HG02981 (cell line): ENCODE results near the gene RPL5.

ENCODE experiments used
- ATAC-seq: cut with Tn5 transposase; IDR thresholded peaks from one replicate; pipeline ENCODE4 v1.9.1; 2021; ENCODE audit warnings: mild to moderate bottlenecking, moderate library complexity; ENCODE audit not compliant: unreplicated experiment

Gene RPL5

DNA sequence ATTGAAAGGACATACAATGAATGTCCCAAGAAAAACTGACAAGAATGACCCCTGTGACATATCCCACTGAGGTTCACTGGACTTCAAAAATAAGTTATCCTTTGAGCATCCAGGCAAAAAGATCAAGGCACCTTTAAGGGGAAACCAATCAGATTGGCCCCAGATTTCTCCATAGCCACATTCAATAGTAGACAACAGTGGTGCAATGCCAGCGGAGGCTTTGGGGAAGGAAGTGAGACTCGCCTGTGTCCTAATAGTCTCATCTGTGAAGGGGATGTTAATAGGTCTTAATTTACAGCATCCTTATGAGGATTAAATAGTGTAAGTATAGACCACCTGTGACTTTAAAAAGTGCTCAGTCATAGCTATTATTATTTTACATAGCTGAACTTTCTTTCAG is 21.5 kb downstream of the RPL5 start:
- ATAC-seq = no peak

DNA sequence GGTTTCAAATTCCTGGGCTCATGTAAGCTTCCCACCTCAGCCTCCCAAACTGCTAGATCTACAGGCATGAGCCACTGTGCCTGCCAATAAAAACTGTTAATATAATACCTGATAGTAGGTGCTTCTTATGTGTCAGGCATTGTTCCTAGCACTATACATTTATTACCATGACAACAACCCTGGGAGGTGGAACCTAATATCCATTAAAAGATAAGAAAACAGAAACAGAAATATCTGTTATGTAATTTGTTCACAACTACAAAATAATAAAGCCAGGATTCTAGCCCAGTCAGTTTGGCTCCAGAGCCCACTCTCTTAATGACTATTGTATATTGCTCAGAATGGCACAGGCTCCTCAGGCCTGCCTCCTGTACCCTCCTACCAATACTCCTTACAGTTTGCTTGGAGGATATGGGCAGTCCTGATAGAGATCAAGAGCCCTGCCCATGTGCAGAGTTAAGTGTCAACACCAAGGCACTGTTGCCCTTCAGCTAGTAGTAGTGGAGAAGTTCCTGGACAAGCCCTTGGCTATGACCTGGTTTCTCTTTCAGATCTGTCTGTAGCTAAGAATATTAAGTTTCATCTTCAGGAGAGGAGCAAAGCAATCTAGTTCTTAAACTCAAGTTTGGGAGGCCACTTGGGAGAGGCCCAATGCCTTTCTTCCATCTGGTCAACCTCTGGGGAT is 22.4 kb downstream of the RPL5 start:
- ATAC-seq = no peak

DNA sequence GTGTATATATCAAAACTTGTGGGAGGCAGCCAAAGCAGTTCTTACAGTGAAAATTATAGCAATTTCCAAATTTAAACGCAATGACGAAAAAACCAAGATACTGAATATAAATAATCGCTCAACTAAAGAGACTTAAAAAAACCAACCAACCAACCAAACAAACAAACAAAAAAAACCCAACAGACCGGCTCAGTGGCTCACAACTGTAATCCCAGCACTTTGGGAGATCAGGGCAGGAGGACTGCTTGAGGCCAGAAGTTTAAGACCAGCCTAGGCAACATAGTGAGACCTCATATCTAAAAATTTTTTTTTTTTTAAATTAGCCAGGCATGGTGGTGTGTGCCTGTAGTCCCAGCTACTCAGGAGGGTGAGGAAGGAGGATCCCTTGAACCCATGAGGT is 23.4 kb downstream of the RPL5 start:
- ATAC-seq = no peak

DNA sequence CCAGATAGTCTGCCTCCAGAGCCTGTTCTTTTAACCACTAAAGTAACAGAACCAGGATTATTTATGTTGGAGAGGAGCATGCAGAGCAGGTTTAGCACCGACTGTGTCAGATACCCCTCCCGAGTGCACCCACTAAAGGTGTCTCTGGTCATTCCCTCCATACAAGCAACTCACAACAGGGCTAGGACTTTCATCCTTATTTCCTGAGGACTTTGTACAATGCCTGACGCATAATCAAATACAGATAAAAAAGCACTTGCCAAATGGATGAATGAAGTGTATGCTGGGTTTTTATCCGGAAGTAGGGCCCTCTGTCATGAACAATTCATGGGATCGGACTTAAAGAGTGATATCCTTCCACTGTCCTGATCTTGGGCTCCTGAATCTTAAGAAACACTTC is 26.0 kb downstream of the RPL5 start:
- ATAC-seq = no peak

DNA sequence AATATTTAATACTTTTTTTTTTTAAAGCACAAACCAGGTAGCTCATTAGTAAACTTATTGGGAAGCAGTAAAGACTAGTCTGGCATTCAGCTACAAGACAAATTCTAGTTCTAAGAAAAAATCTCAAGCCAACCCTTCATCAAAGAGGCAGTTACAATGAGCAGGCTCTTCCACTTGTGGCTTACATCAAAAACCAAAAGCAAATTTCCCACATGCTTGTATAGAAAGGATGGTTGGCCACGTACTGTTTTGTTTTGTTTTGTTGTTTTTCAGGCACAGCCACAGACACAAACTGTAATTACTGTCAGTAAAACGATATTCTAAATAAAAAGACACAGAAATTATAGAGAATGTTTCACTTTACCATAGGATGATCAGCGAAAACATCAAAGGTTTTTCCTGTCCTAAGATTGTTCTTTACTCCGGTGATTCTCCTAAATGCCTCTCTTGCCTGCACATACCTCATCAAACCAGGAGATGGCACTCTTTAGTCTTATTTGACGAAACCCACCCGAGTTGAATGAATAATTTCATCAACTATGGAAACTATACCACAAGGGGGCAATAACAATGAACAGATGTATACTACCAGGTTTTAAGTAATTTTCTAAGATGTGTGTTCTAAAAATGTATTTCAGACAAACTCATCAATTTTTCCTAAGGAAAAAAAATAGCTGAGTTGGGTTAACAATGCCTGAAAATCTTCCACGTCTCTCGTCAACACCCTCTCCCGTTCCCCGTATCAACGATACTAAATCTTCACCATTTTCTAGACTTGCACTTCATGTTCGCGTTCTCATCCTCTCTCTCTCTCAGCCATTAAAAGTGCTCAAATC is 26.9 kb downstream of the RPL5 start:
- ATAC-seq = peak; percentile 73

DNA sequence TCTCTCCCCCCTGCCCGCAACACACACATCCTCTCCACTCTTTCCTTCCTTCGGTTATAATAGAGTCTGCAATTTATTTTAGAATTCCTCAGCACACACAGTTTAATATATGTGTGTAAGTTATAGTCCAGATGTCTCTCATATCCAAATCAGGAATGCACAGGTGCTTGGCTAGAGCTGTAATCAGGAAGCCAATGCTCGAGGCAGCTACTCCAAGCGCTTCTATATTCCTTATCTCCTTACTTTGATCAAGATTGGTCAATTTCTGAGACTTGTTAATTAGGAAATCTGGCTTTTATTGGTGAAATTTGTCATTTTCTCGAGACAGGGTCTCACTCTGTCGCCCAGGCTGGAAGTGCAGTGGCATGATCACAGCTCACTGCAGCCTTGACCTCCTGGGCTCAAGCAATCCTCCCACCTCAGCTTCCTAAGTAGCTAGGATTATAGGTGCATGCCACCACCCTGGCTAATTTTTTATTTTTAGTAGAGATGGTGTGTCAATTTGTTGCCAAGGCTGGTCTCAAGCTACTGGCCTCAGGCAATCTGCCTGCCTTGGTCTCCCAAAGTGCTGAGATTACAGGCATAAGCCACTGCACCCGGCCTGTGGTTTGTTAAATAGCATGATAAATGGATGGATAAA is 27.7 kb downstream of the RPL5 start:
- no peak for ATAC-seq

DNA sequence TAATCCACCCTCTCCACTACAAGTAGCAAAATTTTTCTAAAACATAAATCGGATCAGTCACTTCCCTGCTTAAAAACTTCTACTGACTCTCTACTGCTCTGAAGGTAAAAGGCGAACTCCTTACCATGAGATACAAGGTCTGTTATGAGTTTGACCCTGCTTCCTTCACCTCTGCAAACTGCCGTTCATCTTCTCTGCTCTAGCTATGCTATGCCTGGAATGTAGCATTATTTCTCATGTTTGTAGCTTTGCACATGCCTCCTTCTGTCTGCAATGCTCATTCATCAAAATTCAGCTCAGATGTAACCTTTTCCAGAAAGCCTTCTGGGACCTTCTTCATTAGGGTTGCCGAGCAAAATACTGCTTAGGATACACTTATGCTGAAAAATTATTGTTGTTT is 30.8 kb downstream of the RPL5 start:
- no peak for ATAC-seq

DNA sequence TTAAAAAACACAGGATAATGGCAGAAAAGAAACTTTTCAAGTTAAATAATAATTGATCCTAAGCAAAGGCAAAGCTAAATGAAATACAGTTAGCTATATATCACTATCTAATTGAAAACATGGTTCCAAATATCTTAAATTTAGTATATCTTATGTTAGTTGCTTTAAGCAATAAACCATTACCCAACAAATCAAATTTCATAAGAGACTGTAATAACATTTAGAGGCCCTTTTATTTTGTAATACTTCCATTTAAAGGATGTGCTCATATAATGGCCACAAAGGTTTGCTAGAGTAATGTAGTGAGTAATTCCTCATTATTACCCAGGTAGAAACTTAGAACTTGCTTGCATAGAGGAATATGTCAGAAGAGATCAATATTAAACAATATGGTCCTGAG is 32.3 kb downstream of the RPL5 start:
- ATAC-seq = no peak

DNA sequence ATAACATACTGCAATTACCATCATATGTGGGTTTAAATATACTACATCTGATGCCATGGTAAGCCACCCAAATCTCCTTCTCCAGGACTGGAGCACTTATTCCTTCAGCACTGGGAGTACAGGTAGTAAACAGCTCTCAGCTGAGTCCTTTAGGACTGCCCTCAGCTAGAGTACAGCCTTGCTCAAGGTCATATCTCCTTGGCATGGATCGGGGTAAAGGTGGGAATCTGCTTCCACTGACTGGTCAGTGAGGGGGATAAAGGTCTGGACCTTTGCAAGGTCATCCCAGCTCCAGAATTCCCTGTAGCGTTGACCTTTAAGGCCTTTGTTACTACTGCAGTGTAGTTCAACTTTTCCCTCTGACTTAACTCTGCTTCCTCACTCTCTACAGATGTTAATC is 38.8 kb downstream of the RPL5 start:
- no peak for ATAC-seq

DNA sequence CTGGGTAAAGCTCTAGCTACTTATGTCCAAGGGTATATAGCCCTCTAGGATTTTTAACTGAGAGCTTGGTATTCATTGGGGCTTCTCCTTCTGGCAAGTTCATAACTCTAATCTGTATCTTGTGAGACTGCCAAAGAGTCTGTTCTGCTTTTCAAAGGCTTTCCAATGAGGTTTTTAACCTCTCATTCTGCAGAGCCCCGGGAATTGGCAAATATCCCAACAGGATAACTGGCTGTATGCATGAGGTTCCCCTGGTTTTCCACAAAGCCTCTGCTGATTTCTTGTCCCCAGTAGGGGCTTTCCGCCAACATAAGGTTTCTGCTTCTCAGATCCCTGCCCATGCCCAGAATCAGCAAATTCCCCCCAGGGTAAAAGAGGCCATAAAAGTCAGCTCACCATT is 40.9 kb downstream of the RPL5 start:
- ATAC-seq = no peak

DNA sequence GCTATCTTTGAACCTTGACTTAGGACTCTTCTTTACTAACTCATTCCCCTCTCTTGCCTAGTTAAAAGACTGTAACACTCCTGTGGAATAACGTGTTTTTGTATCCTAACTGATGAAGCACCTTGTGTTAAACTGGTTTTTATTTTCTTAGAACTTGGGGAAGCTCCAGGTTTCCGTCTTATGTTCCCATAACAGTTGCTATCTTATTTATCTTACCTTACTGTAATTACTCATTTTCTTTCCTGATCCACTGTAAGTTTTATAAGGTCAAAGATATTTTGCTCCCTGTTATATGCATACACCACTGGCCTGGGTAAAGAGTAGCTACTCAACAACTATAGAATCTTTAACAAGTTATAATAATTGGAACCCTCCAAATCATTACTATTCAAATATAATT is 43.1 kb downstream of the RPL5 start:
- ATAC-seq = no peak

DNA sequence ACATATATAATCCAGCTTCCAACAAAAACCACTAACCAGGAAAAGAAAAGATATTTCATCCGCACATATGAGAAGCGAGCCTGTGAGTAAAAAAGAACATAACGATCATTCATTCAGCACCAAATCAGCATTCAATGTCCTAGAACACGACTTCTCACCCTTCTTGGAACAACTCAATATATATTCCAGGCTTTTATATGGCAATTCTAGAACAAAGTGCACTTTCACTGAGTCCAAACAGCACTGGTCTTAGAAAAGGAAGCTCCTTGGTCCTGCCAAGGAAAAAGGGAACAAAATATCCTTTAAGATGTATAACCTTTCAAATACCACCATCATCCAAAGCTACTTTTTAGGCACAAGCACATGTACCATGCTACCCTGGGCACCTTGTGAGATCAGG is 44.5 kb downstream of the RPL5 start:
- no peak for ATAC-seq

DNA sequence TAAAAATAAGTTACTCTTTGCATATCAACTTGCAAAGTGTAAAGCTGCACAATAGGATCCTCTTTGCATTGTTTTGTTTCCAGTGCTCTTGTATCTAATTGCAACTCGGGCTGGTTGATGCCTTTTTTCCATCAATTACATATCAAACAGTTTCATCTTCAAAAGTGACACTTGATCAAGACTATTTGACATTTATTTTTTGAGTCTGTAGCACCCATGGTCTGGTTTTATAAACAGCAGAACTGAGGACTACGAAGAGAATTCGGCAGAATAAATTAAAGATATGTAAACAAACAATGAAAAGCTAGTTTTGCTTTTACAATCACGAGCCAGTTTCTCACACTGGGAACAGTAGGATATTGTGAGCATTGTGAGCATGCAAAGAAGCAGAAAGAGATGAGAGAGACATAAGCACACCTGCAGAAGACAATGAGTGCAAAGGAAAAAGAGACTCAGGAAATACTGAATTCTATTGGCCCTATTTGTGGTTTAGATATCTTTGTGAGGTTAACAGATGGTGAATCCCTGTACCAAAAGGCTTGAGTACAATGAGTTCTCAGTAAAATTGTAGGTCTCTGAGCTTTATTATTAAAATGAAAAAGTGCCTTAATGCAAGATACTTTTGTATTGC is 45.4 kb downstream of the RPL5 start:
- ATAC-seq = no peak

DNA sequence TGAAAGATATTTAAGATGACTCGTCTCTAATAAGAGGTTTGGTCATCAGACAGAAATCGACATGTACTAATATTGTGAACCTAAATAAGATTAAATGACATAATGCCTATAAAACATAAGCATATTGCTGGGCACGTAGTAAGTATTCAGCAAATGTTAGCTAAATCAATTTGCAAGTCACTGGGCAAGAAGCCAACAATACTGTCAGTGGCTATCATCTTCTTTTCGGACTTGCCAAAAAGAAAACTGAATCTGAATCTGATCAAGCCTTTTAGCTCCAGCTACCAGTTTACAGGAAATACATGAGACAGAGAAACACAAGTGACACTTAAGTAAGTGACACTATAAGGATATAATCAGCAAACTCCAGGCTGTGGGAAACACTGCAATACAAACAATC is 46.0 kb downstream of the RPL5 start:
- ATAC-seq = no peak

DNA sequence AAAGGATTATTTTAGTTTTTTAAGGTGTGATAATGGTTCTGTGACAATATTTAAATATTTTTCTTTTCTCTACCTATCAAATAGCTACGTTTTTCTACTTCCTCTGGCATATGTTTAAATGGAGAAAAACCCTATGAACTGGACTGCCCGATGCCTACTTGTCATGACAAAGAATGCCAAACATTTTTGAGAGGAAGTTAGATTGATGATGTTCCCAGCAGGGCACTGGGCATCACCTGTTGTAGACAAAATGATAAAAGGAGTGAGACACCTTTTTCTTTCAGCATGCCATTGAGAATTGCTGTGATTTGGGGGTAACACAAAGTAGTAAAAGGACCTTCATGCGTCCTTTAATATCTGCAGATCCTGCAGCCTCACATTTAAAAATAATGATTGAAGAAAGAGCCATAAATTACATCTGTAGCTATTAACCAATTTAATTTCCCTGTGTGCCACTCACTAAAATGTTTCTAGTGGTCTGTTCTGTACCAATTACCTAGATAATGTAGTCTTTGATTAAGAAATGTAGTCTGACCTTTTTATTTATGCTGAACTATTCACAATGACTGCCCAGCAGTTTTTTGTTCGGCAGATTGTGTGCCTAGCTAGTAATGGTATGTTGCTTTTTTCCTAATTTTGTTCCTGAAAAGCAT is 47.6 kb downstream of the RPL5 start:
- no peak for ATAC-seq

DNA sequence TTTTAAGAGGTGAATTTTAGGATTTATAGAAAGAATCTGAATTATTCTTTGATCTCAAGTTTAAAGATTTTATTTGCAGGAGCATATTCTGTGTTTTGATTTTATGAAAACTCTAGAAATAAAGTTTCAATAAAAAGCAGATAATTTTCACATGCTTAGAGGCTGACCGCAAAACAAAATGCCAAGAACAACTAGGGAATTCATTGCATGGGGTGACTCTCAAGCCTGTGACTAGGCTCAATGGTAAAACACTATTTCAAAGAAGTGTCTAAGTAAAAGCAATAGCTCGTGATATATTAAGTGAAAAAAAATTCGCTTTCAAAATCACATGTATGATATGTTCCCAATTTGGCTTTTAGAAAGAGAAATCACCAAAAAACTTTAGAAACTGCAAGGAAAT is 49.6 kb downstream of the RPL5 start:
- no peak for ATAC-seq

DNA sequence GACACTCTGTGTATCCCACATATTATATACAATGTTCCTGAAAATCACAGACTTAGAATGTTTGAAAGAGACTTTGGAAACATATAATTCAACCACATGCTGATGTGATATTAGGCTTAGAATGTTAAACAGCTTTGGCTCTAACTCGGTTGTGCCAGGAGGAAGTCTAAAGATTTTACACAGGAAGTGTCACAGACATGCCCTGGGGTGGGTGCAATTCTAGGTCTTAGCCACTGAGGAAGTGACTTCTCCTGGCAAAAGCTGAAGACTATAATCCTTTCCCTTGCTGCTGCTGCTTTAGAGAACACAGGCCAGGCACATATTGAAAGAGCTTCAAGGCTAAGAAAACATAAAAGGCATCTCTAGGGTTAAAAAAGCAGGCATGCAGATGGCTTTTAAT is 51.0 kb downstream of the RPL5 start:
- no peak for ATAC-seq

DNA sequence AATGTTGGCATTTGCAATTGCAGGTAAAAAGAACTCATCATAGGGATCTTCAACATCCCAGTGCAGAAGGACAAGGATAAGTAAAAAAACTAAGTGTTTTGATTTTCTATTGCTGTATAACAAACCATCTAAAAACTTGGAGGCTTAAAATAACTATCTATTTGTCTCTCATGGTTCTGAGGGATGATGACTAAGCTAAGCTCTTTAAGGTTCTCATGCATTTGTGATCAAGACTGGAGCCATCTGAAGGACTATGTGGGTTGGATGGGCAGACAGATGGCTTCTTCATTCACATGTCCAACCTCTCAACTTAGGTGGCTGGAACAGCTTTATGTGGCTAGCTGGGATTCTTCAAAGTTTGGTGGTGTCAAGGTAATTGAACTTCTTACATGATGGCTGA is 51.5 kb downstream of the RPL5 start:
- ATAC-seq = no peak

DNA sequence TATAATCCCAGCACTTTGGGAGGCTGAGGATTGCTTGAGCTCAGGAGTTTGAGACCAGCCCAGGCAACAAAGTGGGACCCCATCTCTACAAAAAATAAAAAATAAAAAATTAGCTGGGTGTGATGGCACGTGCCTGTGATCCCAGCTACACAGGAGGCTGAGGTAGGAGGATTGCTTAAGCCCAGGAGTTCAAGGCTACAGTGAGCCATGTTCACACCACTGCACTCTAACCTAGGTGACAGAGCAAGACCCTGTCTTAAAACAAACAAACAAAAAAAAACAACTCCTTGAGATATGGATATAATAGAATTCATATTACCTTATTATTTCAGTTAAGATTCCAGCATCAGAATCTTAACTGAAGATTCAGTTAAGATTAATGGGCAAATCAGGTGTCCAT is 52.4 kb downstream of the RPL5 start:
- no peak for ATAC-seq

DNA sequence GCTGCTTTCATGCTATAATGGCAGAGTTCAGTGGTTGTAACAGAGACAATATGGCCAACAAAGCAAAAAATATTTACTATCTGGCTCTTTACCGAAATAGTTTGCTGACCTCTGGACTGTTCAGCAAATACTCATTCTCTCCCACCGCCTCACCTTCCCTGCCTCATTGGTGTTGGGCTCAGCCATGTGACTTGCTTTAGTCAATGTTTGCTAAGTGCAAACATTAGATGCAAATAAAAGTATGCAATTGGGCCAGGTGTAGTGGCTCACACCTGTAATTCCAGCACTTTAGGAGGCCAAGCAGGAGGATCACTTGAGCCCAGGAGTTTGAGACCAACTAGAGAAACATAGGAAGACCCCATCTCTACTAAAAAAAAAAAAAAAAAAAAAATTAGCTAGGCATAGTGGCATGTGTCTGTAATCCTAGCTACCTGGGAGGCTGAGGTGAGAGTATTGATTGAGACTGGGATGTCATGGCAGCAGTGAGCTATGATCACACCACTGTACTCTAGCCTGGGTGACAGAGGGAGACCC is 55.1 kb downstream of the RPL5 start:
- no peak for ATAC-seq

DNA sequence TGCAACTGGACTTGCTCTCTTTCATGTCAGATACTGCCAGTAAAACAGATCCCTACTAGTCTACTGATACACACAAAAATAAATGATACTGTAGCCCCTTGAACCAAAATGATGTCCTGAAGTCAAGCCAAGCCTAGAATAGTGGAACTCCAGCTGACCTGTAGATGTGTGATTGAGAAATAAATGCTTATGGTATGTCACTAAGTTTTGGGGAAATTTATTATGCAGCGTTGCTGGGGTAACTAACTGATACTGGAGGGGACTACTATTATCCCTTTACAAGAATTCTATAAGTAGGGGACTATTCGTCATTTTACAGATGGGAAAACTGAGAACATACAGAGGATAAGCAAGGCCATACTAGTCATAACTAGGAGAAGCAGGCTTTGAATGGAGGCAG is 55.6 kb downstream of the RPL5 start:
- ATAC-seq = no peak
